Caco-2 (cell line): Measurements from ENCODE around the gene PBX1. TPM values are rescaled to one million over a fixed set of nuclear protein-coding genes. Genes with fewer than 3 reads are reported as not detected.

Experiments
- BruUV-seq: library from RNA; stranded (reverse); fragments of 400-500 nt; replicated peaks from 2 replicates; lab custom pipeline; 2021; lab: Mats Ljungman, UMichigan
- CTCF ChIA-PET: fragments of 300-600 bp; sonication (Branson Sonifier 250); formaldehyde crosslinking; loops from one replicate; lab custom pipeline; 2022; ENCODE audit warnings: antibody characterized with exemption; lab: Charles Lee
- POLR2A ChIA-PET: fragments of 300-600 bp; sonication (Branson Sonifier 250); formaldehyde crosslinking; loops from one replicate; lab custom pipeline; 2022; ENCODE audit warnings: antibody characterized with exemption; lab: Charles Lee
- DNase-seq, 2 experiments: peaks; one replicate each; pipeline versions ENCODE4 v3.0.0 to v3.0.0-alpha.2; 2020 to 2022
- H3K27me3 ChIP-seq: replicated peaks from 2 replicates; pipeline ENCODE4 v1.6.0; 2011; ENCODE audit warnings: low read length; ENCODE audit not compliant: control insufficient read depth, insufficient read depth
- H3K36me3 ChIP-seq: 2 replicates; pipeline ENCODE4 v1.5.1; 2011; ENCODE audit warnings: low read length; ENCODE audit not compliant: control insufficient read depth, insufficient read depth
- H3K4me1 ChIP-seq: fragments of 250-450 bp; sonication (Bioruptor Pico); 2 replicates; pipeline ENCODE4 v1.5.1; 2020; ENCODE audit warnings: mild to moderate bottlenecking
- H3K4me3 ChIP-seq: 2 replicates; pipeline ENCODE4 v1.5.1; 2011; ENCODE audit warnings: low read depth, mild to moderate bottlenecking, control low read depth, low read length
- H3K9me3 ChIP-seq: fragments of 250-450 bp; sonication (Bioruptor Pico); 2 replicates; pipeline ENCODE4 v1.5.1; 2020; ENCODE audit warnings: mild to moderate bottlenecking, moderate library complexity
- H3K27ac Mint-ChIP-seq: one replicate; pipeline ENCODE4 v1.8.0; 2022; ENCODE audit warnings: mixed read lengths; ENCODE audit not compliant: unreplicated experiment
- H3K27me3 Mint-ChIP-seq: one replicate; pipeline ENCODE4 v1.8.0; 2022; ENCODE audit warnings: mixed read lengths; ENCODE audit not compliant: insufficient read depth, unreplicated experiment
- H3K36me3 Mint-ChIP-seq: one replicate; pipeline ENCODE4 v1.8.0; 2022; ENCODE audit warnings: mild to moderate bottlenecking, mixed read lengths; ENCODE audit not compliant: insufficient read depth, unreplicated experiment
- H3K4me1 Mint-ChIP-seq: one replicate; pipeline ENCODE4 v1.8.0; 2022; ENCODE audit warnings: low read depth, mixed read lengths; ENCODE audit not compliant: unreplicated experiment
- H3K4me3 Mint-ChIP-seq: one replicate; pipeline ENCODE4 v1.8.0; 2022; ENCODE audit warnings: mild to moderate bottlenecking, moderate library complexity, mixed read lengths; ENCODE audit not compliant: unreplicated experiment
- H3K9me3 Mint-ChIP-seq: one replicate; pipeline ENCODE4 v1.8.0; 2022; ENCODE audit warnings: mixed read lengths; ENCODE audit not compliant: unreplicated experiment
- intact Hi-C: fragments of 100-400 bp; cut with micrococcal nuclease; formaldehyde crosslinking; loops from one replicate; pipeline ENCODE4 v1.10.0; 2022; ENCODE audit not compliant: unreplicated experiment
- total RNA-seq: library from RNA; stranded (reverse); gene quantifications from 2 replicates; pipeline ENCODE4 v1.2.3, GENCODE V29; 2022
- TF ChIP-seq, protein P1 (sequence below), 2 experiments: fragments of 200-600 bp in 1 of 2; IDR thresholded peaks; 1 replicate in 1 of 2; 2 replicates in 1 of 2; pipeline versions ENCODE4 v1.5.1 to v1.8.0; 2011 to 2022; ENCODE audit warnings: antibody characterized with exemption in 1 of 2, control low read depth in 1 of 2, inconsistent platforms in 1 of 2, low read depth in 1 of 2, low read length in 1 of 2, mild to moderate bottlenecking in 1 of 2, moderate library complexity in 1 of 2; ENCODE audit not compliant: insufficient read depth in 1 of 2, severe bottlenecking in 1 of 2, unreplicated experiment in 1 of 2

The PBX1 gene
- total RNA-seq, 1 experiment from 2014 or later, result 103 TPM

DNA sequence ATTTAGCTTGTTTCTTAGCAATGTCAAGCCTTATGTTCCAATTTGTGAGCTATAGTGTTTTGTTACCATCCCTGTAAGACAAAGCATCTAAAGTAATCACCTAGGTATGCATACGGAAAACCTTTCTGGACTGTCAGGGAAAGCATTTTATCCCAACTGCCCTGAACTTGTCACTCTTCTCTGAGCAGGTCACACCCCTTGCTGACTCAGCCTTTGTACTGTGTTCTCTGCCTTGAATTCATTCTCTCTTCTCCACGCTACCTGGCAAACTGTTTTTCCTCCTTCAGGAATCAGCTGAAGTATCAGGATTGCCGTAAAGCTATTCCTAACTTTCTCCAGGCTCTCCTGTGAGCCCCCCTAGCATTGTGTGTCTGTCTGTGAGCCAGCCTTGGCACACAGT lies 54.2 kb downstream of the PBX1 start:
- H3K27ac Mint-ChIP-seq, result peak overlapping the region; percentile 89
- intact Hi-C loops, result loop anchor here (5.0 kb wide), 1 partner anchor 164 kb away; no protein-coding TSS in a partner anchor

GRCh38 chr1:164614316-164614715 lies 55.3 kb downstream of the PBX1 start:
- Histone ChIP-seq H3K27me3 (no peaks in the 10 kb centered on the region), H3K4me3 (no peak overlapping the region), H3K9me3 (no peaks in the 10 kb centered on the region), H3K36me3 (peaks cover 2% of the 10 kb centered on the region; the same call in 1 of the 2 replicates), H3K4me1 (peaks cover 49% of the 10 kb centered on the region)
- no peaks in the 10 kb centered on the region for H3K9me3 Mint-ChIP-seq
- peaks cover 35% of the 10 kb centered on the region for H3K4me1 Mint-ChIP-seq
- BruUV-seq, result no TSS peak
- TF ChIP-seq, protein P1, sequence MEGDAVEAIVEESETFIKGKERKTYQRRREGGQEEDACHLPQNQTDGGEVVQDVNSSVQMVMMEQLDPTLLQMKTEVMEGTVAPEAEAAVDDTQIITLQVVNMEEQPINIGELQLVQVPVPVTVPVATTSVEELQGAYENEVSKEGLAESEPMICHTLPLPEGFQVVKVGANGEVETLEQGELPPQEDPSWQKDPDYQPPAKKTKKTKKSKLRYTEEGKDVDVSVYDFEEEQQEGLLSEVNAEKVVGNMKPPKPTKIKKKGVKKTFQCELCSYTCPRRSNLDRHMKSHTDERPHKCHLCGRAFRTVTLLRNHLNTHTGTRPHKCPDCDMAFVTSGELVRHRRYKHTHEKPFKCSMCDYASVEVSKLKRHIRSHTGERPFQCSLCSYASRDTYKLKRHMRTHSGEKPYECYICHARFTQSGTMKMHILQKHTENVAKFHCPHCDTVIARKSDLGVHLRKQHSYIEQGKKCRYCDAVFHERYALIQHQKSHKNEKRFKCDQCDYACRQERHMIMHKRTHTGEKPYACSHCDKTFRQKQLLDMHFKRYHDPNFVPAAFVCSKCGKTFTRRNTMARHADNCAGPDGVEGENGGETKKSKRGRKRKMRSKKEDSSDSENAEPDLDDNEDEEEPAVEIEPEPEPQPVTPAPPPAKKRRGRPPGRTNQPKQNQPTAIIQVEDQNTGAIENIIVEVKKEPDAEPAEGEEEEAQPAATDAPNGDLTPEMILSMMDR (IDR thresholded peaks at IDR 0.05; ENCODE audit: insufficient read depth in 1 of 2, low read depth in 1 of 2, low read length in 1 of 2, severe bottlenecking in 1 of 2, unreplicated experiment in 1 of 2), result no peak
- POLR2A ChIA-PET, result no interaction called here
- H3K27ac Mint-ChIP-seq, result peak overlapping the region; percentile 89
- no peaks in the 10 kb centered on the region for H3K27me3 Mint-ChIP-seq
- no peak for DNase-seq
- CTCF ChIA-PET, result no interaction called here
- H3K4me3 Mint-ChIP-seq, result no peak overlapping the region
- intact Hi-C loops, result loop anchor here (5.0 kb wide), 1 partner anchor 163 kb away; no protein-coding TSS in a partner anchor
- H3K36me3 Mint-ChIP-seq, result peaks cover 17% of the 10 kb centered on the region

More for the DNA sequence above, 54.2 kb downstream of the PBX1 start:
- DNase-seq, result no peak
- Mint-ChIP-seq H3K4me3 (no peak overlapping the region), H3K4me1 (peaks cover 45% of the 10 kb centered on the region), H3K27me3 (no peaks in the 10 kb centered on the region), H3K9me3 (no peaks in the 10 kb centered on the region), H3K36me3 (peaks cover 17% of the 10 kb centered on the region)
- Histone ChIP-seq H3K9me3 (no peaks in the 10 kb centered on the region), H3K4me1 (peaks cover 48% of the 10 kb centered on the region), H3K27me3 (no peaks in the 10 kb centered on the region), H3K36me3 (peaks cover 2% of the 10 kb centered on the region; the same call in 1 of the 2 replicates), H3K4me3 (no peak overlapping the region)
- ChIA-PET CTCF (no interaction called here), POLR2A (interaction anchor here (1.8 kb wide), 1 partner anchor 11 kb away, joined by 4 read pairs; no protein-coding TSS in a partner anchor)
- no TSS peak for BruUV-seq
- TF ChIP-seq, protein P1 (IDR thresholded peaks at IDR 0.05; ENCODE audit: insufficient read depth in 1 of 2, low read depth in 1 of 2, low read length in 1 of 2, severe bottlenecking in 1 of 2, unreplicated experiment in 1 of 2), result no peak

GRCh38 chr1:164617377-164618201 lies 58.6 kb downstream of the PBX1 start:
- Histone ChIP-seq H3K9me3 (no peaks in the 10 kb centered on the region), H3K4me1 (peaks cover 32% of the 10 kb centered on the region), H3K27me3 (no peaks in the 10 kb centered on the region), H3K36me3 (0 out of 2 replicates have a peak, but pooled peaks cover 2% of the 10 kb centered on the region), H3K4me3 (no peak overlapping the region)
- BruUV-seq, result no TSS peak
- TF ChIP-seq, protein P1 (IDR thresholded peaks at IDR 0.05; ENCODE audit: insufficient read depth in 1 of 2, low read depth in 1 of 2, low read length in 1 of 2, severe bottlenecking in 1 of 2, unreplicated experiment in 1 of 2), result peak; percentile 44 to 46
- H3K4me3 Mint-ChIP-seq, result no peak overlapping the region
- no peaks in the 10 kb centered on the region for H3K9me3 Mint-ChIP-seq
- peak in 1 of 2 experiments; percentile 47 for DNase-seq
- no peaks in the 10 kb centered on the region for H3K27me3 Mint-ChIP-seq
- peaks cover 21% of the 10 kb centered on the region for H3K36me3 Mint-ChIP-seq
- H3K4me1 Mint-ChIP-seq, result peaks cover 30% of the 10 kb centered on the region
- intact Hi-C loops, result loop anchor here (1.0 to 5.0 kb wide), 3 partner anchors 28 to 175 kb away; no protein-coding TSS in a partner anchor
- ChIA-PET CTCF (interaction anchor here (1.5 kb wide), 1 partner anchor 99 kb away, joined by 3 read pairs; no protein-coding TSS in a partner anchor), POLR2A (no interaction called here)
- no peak overlapping the region for H3K27ac Mint-ChIP-seq
